ENCODE measurements around the gene NR2C2. TPM values are rescaled to one million over a fixed set of nuclear protein-coding genes. Genes with fewer than 3 reads are reported as not detected.

NR2C2 gene
- total and polyA plus RNA-seq, 2 of the 13 experiments (the other 11 are each of a cell fraction or from before 2014, with no cell fraction given): 7.8 to 11.8 TPM

- TF ChIP-seq ELF4 (CRISPR knock-in tag; IDR thresholded peaks at IDR 0.05; ENCODE audit: borderline replicate concordance) (no peak), ZNF20 (CRISPR knock-in tag; IDR thresholded peaks at IDR 0.05) (peak; percentile 19; the same call in 1 of the 2 replicates), MEF2D (CRISPR knock-in tag; IDR thresholded peaks at IDR 0.05) (no peak), EP300 (IDR thresholded peaks at IDR 0.05; ENCODE audit: low read depth in 2 of 2, low read length in 2 of 2) (0 out of 4 replicates have a peak, but pooled peaks of 1 of the 2 experiments have one; percentile 11), EP300 (CRISPR knock-in tag; IDR thresholded peaks at IDR 0.05; ENCODE audit: borderline replicate concordance) (no peak), YEATS4 (CRISPR knock-in tag; IDR thresholded peaks at IDR 0.05; ENCODE audit: borderline replicate concordance) (peak; percentile 39; the same call in 1 of the 2 replicates), ETV6 (CRISPR knock-in tag; conservative IDR thresholded peaks at IDR 0.05) (no peak; the same call in 1 of the 2 replicates), GABPB1 (CRISPR knock-in tag; IDR thresholded peaks at IDR 0.05) (peak; percentile 65), TBX2 (CRISPR knock-in tag; IDR thresholded peaks at IDR 0.05; ENCODE audit: borderline replicate concordance) (no peak), ZNF264 (CRISPR knock-in tag; IDR thresholded peaks at IDR 0.05) (no peak), MLLT10 (CRISPR knock-in tag; IDR thresholded peaks at IDR 0.05) (no peak), PBX3 (CRISPR knock-in tag; IDR thresholded peaks at IDR 0.05; ENCODE audit: borderline replicate concordance) (no peak; the same call in 1 of the 2 replicates), SATB2 (CRISPR knock-in tag; IDR thresholded peaks at IDR 0.05) (no peak), ASH2L (IDR thresholded peaks at IDR 0.05; ENCODE audit: insufficient read length, low read depth, low read length) (peak; percentile 94), NFATC3 (CRISPR knock-in tag; IDR thresholded peaks at IDR 0.05) (no peak)
- TF ChIP-seq, protein P1, sequence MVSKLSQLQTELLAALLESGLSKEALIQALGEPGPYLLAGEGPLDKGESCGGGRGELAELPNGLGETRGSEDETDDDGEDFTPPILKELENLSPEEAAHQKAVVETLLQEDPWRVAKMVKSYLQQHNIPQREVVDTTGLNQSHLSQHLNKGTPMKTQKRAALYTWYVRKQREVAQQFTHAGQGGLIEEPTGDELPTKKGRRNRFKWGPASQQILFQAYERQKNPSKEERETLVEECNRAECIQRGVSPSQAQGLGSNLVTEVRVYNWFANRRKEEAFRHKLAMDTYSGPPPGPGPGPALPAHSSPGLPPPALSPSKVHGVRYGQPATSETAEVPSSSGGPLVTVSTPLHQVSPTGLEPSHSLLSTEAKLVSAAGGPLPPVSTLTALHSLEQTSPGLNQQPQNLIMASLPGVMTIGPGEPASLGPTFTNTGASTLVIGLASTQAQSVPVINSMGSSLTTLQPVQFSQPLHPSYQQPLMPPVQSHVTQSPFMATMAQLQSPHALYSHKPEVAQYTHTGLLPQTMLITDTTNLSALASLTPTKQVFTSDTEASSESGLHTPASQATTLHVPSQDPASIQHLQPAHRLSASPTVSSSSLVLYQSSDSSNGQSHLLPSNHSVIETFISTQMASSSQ (IDR thresholded peaks at IDR 0.05; ENCODE audit: low read depth): no peak
- TF ChIP-seq, protein P1 (CRISPR knock-in tag; IDR thresholded peaks at IDR 0.05; ENCODE audit: borderline replicate concordance): 0 out of 2 replicates have a peak, but pooled peaks have one; percentile 11
- TF ChIP-seq, protein P2, sequence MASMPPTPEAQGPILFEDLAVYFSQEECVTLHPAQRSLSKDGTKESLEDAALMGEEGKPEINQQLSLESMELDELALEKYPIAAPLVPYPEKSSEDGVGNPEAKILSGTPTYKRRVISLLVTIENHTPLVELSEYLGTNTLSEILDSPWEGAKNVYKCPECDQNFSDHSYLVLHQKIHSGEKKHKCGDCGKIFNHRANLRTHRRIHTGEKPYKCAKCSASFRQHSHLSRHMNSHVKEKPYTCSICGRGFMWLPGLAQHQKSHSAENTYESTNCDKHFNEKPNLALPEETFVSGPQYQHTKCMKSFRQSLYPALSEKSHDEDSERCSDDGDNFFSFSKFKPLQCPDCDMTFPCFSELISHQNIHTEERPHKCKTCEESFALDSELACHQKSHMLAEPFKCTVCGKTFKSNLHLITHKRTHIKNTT (CRISPR knock-in tag; IDR thresholded peaks at IDR 0.05): no peak
- TF ChIP-seq, protein P3, sequence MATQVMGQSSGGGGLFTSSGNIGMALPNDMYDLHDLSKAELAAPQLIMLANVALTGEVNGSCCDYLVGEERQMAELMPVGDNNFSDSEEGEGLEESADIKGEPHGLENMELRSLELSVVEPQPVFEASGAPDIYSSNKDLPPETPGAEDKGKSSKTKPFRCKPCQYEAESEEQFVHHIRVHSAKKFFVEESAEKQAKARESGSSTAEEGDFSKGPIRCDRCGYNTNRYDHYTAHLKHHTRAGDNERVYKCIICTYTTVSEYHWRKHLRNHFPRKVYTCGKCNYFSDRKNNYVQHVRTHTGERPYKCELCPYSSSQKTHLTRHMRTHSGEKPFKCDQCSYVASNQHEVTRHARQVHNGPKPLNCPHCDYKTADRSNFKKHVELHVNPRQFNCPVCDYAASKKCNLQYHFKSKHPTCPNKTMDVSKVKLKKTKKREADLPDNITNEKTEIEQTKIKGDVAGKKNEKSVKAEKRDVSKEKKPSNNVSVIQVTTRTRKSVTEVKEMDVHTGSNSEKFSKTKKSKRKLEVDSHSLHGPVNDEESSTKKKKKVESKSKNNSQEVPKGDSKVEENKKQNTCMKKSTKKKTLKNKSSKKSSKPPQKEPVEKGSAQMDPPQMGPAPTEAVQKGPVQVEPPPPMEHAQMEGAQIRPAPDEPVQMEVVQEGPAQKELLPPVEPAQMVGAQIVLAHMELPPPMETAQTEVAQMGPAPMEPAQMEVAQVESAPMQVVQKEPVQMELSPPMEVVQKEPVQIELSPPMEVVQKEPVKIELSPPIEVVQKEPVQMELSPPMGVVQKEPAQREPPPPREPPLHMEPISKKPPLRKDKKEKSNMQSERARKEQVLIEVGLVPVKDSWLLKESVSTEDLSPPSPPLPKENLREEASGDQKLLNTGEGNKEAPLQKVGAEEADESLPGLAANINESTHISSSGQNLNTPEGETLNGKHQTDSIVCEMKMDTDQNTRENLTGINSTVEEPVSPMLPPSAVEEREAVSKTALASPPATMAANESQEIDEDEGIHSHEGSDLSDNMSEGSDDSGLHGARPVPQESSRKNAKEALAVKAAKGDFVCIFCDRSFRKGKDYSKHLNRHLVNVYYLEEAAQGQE (IDR thresholded peaks at IDR 0.05; ENCODE audit: borderline replicate concordance in 1 of 2, low read depth in 1 of 2, low read length in 2 of 2): peak in 1 of 2 experiments; percentile 30; a peak in 1 of 4 replicates
Measured at GRCh38 chr3:14947886-14948608, 664 bp downstream of the NR2C2 start (continued).
